Body of pancreas (tissue), 4 donors: ENCODE data around the gene BSX. TPM values are rescaled to one million over a fixed set of nuclear protein-coding genes. Genes with fewer than 3 reads are reported as not detected.

Experiments
- ATAC-seq: fragments of 150-250 bp; one replicate; pipeline ENCODE4 v1.9.1; 2016
- DNase-seq, 4 donors: peaks; one replicate each; pipeline ENCODE4 v3.0.0-alpha.2; 2019
- H3K27ac ChIP-seq, 4 donors: fragments of 200-600 bp; sonication (generic); 1 replicate in 3 of 4; 2 replicates in 1 of 4; pipeline versions ENCODE4 v1.5.1 to v1.6.1; 2016 to 2019; ENCODE audit warnings: mild to moderate bottlenecking in 1 of 4, mixed read lengths in 1 of 4, moderate library complexity in 1 of 4
- H3K27me3 ChIP-seq, 2 donors: fragments of 200-600 bp; sonication (generic); one replicate each; pipeline ENCODE4 v1.6.0; 2016; ENCODE audit warnings: mild to moderate bottlenecking in 1 of 2
- H3K36me3 ChIP-seq, 2 donors: fragments of 200-600 bp; sonication (generic); replicated peaks in 1 of 2; 2 replicates each; pipeline ENCODE4 v1.5.1; 2016; ENCODE audit warnings: low read depth in 2 of 2; ENCODE audit not compliant: insufficient read depth in 1 of 2
- H3K4me1 ChIP-seq: fragments of 200-600 bp; sonication (generic); one replicate; pipeline ENCODE4 v1.6.0; 2016
- H3K4me3 ChIP-seq, 2 donors: fragments of 200-600 bp; sonication (generic); 1 replicate in 1 of 2; 2 replicates in 1 of 2; pipeline ENCODE4 v1.5.1; 2016 to 2019
- H3K9me3 ChIP-seq, 3 donors: fragments of 200-600 bp; sonication (generic); 1 replicate in 2 of 3; 2 replicates in 1 of 3; pipeline ENCODE4 v1.5.1; 2016
- CTCF ChIP-seq, 7 experiments: fragments of 450-650 bp in 4 of 7; fragments of 200-600 bp in 3 of 7; sonication (generic) in 3 of 7; IDR thresholded peaks; one replicate each; pipeline ENCODE4 v1.5.1; 2016 to 2019; ENCODE audit warnings: antibody characterized with exemption in 7 of 7
- POLR2A ChIP-seq, 3 donors: fragments of 450-650 bp; IDR thresholded peaks; one replicate each; pipeline ENCODE4 v1.6.1; 2016; ENCODE audit warnings: antibody characterized with exemption in 3 of 3, mild to moderate bottlenecking in 2 of 3
- WGBS, 2 donors: methylation state at CpG; one replicate each; pipeline ENCODE4 v1.1.5; 2017; 5-methylcytosine and 5-hydroxymethylcytosine counted together
- intact Hi-C: fragments of 100-400 bp; cut with DNase I; formaldehyde crosslinking; loops from one replicate; pipeline ENCODE4 v1.15.1; 2023
- total RNA-seq, 2 donors: library from RNA; depleted of rRNA; stranded (reverse); fragments of >200 nt; gene quantifications; one replicate each; pipeline ENCODE4 v1.1.0, GENCODE V29; 2016

BSX gene
- total RNA-seq, 2 donors from 2014 or later, result not detected

GRCh38 chr11:122984186-122985011 is 2.8 kb upstream of the BSX start:
- Histone ChIP-seq H3K27ac (no peak overlapping the region), H3K9me3 (no peaks in the 10 kb centered on the region), H3K36me3 (no peaks in the 10 kb centered on the region), H3K4me1 (peaks cover 10% of the 10 kb centered on the region), H3K4me3 (peak overlapping the region; percentile 18 to 78), H3K27me3 (peaks cover 0 to 46% of the 10 kb centered on the region in 2 donors)
- intact Hi-C loops, result no loop called here
- WGBS, 2 donors, result 1% methylated on average over 22 to 50 of the region's 59 CpGs
- TF ChIP-seq POLR2A (IDR thresholded peaks at IDR 0.05) (no peak), CTCF (IDR thresholded peaks at IDR 0.05) (no peak)
- ATAC-seq, result no peak
- peak in 2 of 4 donors; percentile 15 to 23 for DNase-seq

- ATAC-seq (peak; percentile 38), DNase-seq (no peak)
- peaks cover 10% of the 10 kb centered on the region for H3K4me1 ChIP-seq
- intact Hi-C loops, result no loop called here
- no peaks in the 10 kb centered on the region for H3K9me3 ChIP-seq
- 22 to 30% methylated on average over 15 to 26 of the region's 26 CpGs for WGBS, 2 donors
- H3K27ac ChIP-seq, result no peak overlapping the region
- TF ChIP-seq CTCF (IDR thresholded peaks at IDR 0.05) (no peak), POLR2A (IDR thresholded peaks at IDR 0.05) (no peak)
- no peaks in the 10 kb centered on the region for H3K36me3 ChIP-seq
- H3K4me3 ChIP-seq, result peak overlapping the region in 1 of 2 donors; percentile 78
- H3K27me3 ChIP-seq, result peaks cover 0 to 52% of the 10 kb centered on the region in 2 donors
These were observed 2.0 kb upstream of the BSX start for GRCh38 chr11:122983438-122984185.

GRCh38 chr11:122979815-122980595 is 1.6 kb downstream of the BSX start:
- intact Hi-C loops, result no loop called here
- no peak for ATAC-seq
- no peaks in the 10 kb centered on the region for H3K36me3 ChIP-seq
- H3K27ac ChIP-seq, result no peak overlapping the region
- no peaks in the 10 kb centered on the region for H3K9me3 ChIP-seq
- H3K4me1 ChIP-seq, result peaks cover 22% of the 10 kb centered on the region
- TF ChIP-seq POLR2A (IDR thresholded peaks at IDR 0.05) (no peak), CTCF (IDR thresholded peaks at IDR 0.05) (no peak)
- no peak for DNase-seq
- no peak overlapping the region for H3K4me3 ChIP-seq
- peaks cover 0 to 45% of the 10 kb centered on the region in 2 donors for H3K27me3 ChIP-seq
- 3% methylated on average over 27 of the region's 27 CpGs for WGBS, 2 donors

GRCh38 chr11:122979103-122979814 is 2.4 kb downstream of the BSX start:
- 4 to 9% methylated on average over 21 to 43 of the region's 44 CpGs for WGBS, 2 donors
- H3K36me3 ChIP-seq, result no peaks in the 10 kb centered on the region
- ATAC-seq (no peak), DNase-seq (no peak)
- TF ChIP-seq CTCF (IDR thresholded peaks at IDR 0.05) (no peak), POLR2A (IDR thresholded peaks at IDR 0.05) (no peak)
- intact Hi-C loops, result no loop called here
- H3K4me1 ChIP-seq, result peaks cover 16% of the 10 kb centered on the region
- no peaks in the 10 kb centered on the region for H3K9me3 ChIP-seq
- H3K4me3 ChIP-seq, result no peak overlapping the region
- H3K27ac ChIP-seq, result no peak overlapping the region
- H3K27me3 ChIP-seq, result peaks cover 0 to 38% of the 10 kb centered on the region in 2 donors
